ENCODE measurements around the gene CELF2. TPM values are rescaled to one million over a fixed set of nuclear protein-coding genes. Genes with fewer than 3 reads are reported as not detected.

Gene CELF2
- total RNA-seq, 1 experiment from 2014 or later = not detected

DNA sequence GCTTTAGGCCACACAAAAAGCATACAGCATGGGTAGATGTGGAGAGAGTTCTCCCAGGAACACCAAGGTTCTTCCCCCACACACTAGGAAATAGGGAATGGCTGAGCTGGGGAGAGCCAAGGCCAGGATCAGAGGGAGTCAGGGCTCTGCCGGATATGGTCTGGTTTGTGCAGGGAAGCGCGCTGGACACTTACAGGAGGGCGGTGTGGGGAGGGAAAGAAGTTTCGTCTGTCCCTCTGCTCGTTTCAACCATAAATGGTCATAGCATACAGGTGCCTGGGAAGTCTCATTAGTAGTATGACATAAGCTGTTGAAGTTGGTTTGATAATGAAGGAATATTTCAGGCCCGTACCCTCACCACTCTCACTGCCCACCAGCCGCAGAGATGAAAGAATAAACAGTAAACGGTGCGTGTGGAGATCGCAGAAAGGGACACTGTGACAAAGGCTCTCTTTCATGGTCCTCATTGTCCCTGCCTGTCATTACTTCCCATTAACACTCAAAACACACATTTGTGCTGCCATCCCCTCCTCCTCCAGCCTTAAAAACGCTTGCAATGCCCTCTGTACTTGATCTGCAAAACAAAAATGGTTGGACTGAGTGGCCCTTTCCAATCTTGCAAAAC lies 207.2 kb downstream of the CELF2 start:
- H3K4me3 ChIP-seq = no peak overlapping the region
- no peak overlapping the region for H3K27ac ChIP-seq
- H3K27me3 ChIP-seq (replicated peaks) = no peaks in the 10 kb centered on the region
- no peak for DNase-seq (ENCODE audit: low read depth in 1 of 2, low spot score in 2 of 2)
- H3K4me1 ChIP-seq (replicated peaks) = no peaks in the 10 kb centered on the region
- no peaks in the 10 kb centered on the region for H3K9me3 ChIP-seq (replicated peaks)
- no peaks in the 10 kb centered on the region for H3K36me3 ChIP-seq

DNA sequence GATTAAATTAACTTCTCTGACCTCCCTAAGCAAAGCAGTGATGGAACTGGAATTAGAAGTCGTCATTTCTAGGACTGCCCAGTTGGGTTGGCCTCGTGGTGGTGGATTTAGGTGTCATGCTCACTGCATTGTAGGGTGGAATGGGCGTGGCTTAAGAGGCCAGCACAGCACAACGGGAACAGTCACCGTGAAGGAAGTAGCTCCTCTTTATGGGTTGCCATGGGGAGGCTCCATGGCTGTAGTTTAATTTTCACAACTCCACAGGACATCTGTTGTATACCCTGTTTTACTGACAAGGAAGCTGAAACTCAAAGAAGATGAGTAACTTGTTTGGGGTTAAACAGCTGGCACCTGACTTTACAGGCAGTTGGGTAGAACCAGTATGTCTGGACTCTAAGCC lies 208.3 kb downstream of the CELF2 start:
- no peak for DNase-seq (ENCODE audit: low read depth in 1 of 2, low spot score in 2 of 2)
- H3K4me1 ChIP-seq (replicated peaks) = no peaks in the 10 kb centered on the region
- H3K4me3 ChIP-seq = no peak overlapping the region
- H3K27me3 ChIP-seq (replicated peaks) = no peaks in the 10 kb centered on the region
- H3K9me3 ChIP-seq (replicated peaks) = no peaks in the 10 kb centered on the region
- no peaks in the 10 kb centered on the region for H3K36me3 ChIP-seq
- no peak overlapping the region for H3K27ac ChIP-seq

DNA sequence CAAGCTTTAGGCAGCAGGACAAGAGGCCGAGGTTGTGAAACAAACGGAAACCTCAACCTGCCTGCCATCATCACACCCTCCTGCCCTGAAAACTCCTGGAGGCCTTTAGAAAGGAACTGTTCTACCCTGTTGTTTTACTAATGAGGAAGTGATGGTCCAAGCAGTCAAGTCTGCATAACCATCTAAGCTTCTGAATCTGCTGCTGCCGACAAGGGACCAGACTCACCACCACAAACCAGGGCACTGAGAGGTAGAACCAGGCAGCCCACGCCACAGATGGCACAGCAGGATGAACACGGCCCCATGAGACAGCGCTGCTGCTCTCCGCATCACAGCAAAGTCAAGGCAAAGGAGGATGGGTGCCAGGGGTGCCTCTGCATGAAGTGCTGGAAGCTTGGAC lies 209.4 kb downstream of the CELF2 start:
- H3K27ac ChIP-seq = no peak overlapping the region
- H3K9me3 ChIP-seq (replicated peaks) = no peaks in the 10 kb centered on the region
- H3K4me3 ChIP-seq = no peak overlapping the region
- no peaks in the 10 kb centered on the region for H3K27me3 ChIP-seq (replicated peaks)
- no peaks in the 10 kb centered on the region for H3K4me1 ChIP-seq (replicated peaks)
- H3K36me3 ChIP-seq = no peaks in the 10 kb centered on the region
- no peak for DNase-seq (ENCODE audit: low read depth in 1 of 2, low spot score in 2 of 2)

DNA sequence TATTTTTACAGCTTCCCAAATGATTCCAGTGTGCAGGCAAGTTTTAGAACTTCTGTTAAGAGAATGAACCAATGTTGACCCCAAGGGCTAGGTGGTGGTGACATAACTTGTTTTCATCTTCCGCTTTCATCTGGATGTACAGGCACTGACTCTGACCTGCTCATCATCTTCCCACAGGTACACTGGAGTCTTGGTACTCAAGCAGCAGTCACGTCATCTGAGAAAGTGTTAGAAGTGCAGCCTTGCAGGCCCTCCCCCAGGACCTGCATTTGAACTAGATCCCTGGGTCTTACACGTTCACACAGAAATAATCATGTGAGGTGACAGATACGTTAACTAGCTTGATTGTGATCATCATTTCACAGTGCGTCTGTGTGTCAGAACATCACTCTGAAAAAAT lies 212.2 kb downstream of the CELF2 start:
- no peaks in the 10 kb centered on the region for H3K4me1 ChIP-seq (replicated peaks)
- no peaks in the 10 kb centered on the region for H3K9me3 ChIP-seq (replicated peaks)
- no peak for DNase-seq (ENCODE audit: low read depth in 1 of 2, low spot score in 2 of 2)
- no peak overlapping the region for H3K4me3 ChIP-seq
- no peak overlapping the region for H3K27ac ChIP-seq
- no peaks in the 10 kb centered on the region for H3K36me3 ChIP-seq
- H3K27me3 ChIP-seq (replicated peaks) = no peaks in the 10 kb centered on the region

DNA sequence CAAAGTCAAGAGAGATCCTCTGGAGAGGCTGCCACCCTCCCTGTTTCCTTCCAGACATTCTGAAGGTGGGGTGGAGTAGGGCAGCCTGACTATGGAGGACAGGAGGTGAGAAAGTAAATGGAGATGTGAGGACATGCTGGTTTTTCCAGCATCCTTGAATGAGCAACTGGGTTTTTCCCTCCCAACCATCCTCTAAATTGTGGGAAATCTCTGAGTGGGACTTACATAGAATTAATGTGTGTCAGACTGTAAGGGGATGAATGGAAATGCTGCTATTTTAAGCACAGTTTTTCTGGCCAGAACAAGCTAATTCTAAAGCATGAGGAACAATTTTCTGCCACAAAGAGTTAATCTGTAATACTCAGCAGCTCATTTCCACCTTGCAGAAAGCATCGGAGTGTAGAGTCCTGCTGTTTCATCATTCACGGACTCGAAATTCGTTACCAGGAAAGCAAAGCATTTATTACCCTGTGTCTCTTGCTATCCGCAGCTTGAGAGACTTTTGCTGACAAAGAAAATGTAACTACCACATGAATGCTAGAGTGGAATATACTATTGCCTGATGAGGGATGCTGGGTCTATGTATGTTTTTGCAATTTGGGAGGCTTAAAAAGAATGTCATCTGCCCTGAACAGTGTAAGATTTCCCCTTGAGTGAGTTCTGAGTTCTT lies 213.0 kb downstream of the CELF2 start:
- H3K4me1 ChIP-seq (replicated peaks) = no peaks in the 10 kb centered on the region
- H3K36me3 ChIP-seq = no peaks in the 10 kb centered on the region
- H3K4me3 ChIP-seq = no peak overlapping the region
- H3K9me3 ChIP-seq (replicated peaks) = no peaks in the 10 kb centered on the region
- no peak overlapping the region for H3K27ac ChIP-seq
- H3K27me3 ChIP-seq (replicated peaks) = no peaks in the 10 kb centered on the region
- no peak for DNase-seq (ENCODE audit: low read depth in 1 of 2, low spot score in 2 of 2)

DNA sequence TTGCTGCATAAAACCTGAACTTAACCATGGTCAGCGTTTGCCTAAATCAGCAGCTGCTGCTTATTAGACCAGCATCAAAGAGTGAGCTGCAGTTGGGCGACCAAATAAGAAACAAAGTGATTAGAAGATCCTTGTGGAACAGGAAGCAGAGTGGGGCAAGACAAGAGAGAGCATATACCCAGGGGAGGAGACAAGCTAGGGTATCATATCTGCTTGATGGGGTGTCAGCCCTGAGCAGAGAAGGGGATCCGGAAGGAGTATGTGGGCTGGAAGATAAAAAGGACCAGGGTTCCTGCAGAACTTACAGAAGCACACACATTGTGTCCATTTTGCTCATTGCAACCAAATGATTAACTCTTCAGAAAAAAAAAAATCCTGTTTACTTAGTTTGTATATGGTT lies 213.6 kb downstream of the CELF2 start:
- no peaks in the 10 kb centered on the region for H3K36me3 ChIP-seq

DNA sequence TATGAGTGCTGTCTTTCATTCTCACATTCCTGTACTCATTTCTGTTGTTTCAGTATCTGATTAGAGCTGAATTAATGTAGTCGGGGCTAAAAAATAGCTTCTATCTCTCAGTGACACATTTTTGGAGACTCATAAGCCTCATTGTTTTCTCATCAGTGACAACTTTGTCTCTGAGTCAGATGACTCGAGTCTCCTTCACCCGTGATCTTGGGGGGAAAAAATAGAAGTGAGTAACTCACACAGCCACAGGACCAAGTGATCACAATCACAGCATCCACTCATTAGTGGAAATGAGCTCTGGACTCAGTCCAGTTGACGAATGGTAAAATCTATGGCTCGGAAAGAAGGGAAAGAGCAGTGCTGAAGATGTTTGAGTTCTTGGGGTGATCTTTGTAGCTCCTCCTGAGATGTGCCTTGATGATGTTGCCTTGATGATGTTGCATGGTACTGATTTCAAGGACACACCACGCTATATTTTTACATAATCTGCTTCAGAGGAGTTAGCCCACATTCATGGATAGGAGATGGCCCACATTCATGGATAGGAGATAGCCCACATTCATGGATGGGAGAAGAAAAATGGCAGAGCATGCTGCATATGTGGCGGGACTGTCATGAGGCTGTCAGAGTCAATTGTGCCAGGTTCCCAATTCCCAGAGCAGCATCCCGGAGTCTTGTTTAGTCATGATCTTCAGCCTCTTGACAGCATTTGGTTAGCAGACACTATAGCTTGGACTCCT lies 214.7 kb downstream of the CELF2 start:
- no peaks in the 10 kb centered on the region for H3K4me1 ChIP-seq (replicated peaks)
- H3K27ac ChIP-seq = no peak overlapping the region
- H3K36me3 ChIP-seq = no peaks in the 10 kb centered on the region
- H3K27me3 ChIP-seq (replicated peaks) = peaks cover 5% of the 10 kb centered on the region; the same call in 1 of the 2 replicates
- DNase-seq (ENCODE audit: low read depth in 1 of 2, low spot score in 2 of 2) = no peak
- no peaks in the 10 kb centered on the region for H3K9me3 ChIP-seq (replicated peaks)
- H3K4me3 ChIP-seq = no peak overlapping the region

More for the DNA sequence above, 213.6 kb downstream of the CELF2 start:
- Histone ChIP-seq H3K4me1 (replicated peaks) (no peaks in the 10 kb centered on the region), H3K9me3 (replicated peaks) (no peaks in the 10 kb centered on the region), H3K27me3 (replicated peaks) (peaks cover 5% of the 10 kb centered on the region; the same call in 1 of the 2 replicates), H3K27ac (no peak overlapping the region), H3K4me3 (no peak overlapping the region)
- DNase-seq (ENCODE audit: low read depth in 1 of 2, low spot score in 2 of 2) = no peak

DNA sequence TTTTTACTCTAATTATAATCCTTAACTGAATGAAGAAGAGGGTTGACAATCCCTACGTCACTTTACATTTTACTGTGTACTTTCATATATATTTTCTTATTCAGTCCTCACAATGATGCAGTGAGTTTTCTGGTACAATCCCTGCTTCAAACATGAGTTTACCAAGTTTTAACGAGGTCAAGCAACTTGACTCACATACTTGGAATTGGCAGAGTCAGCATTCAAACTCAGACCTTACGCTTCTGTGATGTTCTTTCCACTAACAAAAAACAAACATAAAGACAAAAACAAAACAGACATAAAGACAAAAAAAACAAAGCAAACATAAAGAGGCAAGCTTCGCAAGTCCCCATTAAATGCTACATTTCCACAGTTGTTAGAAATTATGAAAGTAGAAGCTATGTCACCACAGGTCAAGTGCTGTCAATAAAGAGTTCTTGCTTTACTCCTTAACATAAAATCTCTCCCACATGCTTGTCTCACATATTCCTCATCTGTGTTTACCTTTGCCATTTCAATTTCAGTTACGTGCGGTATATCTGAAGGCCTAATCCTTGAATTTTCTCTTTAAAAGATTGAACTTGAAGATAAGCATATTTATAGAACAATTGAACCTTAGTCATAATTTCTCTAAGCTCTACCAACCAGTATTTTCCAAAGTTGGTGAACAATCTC lies 217.3 kb downstream of the CELF2 start:
- H3K4me1 ChIP-seq (replicated peaks) = no peaks in the 10 kb centered on the region
- no peak for DNase-seq (ENCODE audit: low read depth in 1 of 2, low spot score in 2 of 2)

DNA sequence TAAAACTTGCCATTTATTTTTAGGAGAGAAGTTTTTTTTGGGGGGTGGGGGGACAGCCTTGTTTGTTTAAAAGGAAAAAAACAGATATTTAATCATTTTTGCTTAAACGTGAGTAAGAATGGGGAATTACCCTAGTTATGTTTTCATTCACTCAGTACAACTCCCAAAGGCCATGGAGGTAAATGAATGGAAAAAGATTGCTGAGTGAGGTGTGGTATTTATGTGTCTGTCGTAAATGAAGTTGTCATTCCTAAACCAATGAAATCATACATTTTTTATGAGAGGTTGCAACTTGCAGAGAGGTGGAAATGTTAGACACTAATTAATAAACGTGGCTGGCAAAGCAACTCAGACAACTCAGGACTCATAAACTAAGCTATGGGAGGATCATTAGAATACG lies 218.1 kb downstream of the CELF2 start:
- Histone ChIP-seq H3K36me3 (no peaks in the 10 kb centered on the region), H3K27ac (no peak overlapping the region), H3K9me3 (replicated peaks) (no peaks in the 10 kb centered on the region), H3K27me3 (replicated peaks) (peaks cover 5% of the 10 kb centered on the region), H3K4me3 (no peak overlapping the region), H3K4me1 (replicated peaks) (no peaks in the 10 kb centered on the region)
- DNase-seq (ENCODE audit: low read depth in 1 of 2, low spot score in 2 of 2) = no peak

More for the DNA sequence above, 217.3 kb downstream of the CELF2 start:
- Histone ChIP-seq H3K4me3 (no peak overlapping the region), H3K36me3 (no peaks in the 10 kb centered on the region), H3K9me3 (replicated peaks) (no peaks in the 10 kb centered on the region), H3K27me3 (replicated peaks) (peaks cover 5% of the 10 kb centered on the region), H3K27ac (no peak overlapping the region)

DNA sequence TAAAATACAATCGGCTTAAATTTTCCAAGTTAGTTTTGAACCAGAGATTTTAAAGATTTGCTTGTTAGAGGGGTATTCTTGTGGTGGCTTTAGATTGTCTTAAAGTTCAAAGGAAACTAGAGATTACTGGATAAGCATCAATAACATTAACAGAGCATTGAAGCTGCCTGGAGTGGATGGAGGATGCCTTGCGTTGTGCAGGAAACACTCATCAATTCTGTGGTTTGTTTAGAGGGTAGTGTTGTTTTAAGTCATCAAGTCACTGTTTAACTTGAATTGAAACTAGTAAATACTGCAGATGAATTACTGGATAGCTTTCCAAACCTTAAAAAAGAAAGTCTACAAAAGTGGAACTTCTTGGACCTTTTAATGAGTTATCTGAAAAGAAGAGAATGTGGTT lies 218.6 kb downstream of the CELF2 start:
- H3K4me1 ChIP-seq (replicated peaks) = no peaks in the 10 kb centered on the region
- no peak for DNase-seq (ENCODE audit: low read depth in 1 of 2, low spot score in 2 of 2)
- H3K27ac ChIP-seq = no peak overlapping the region
- H3K9me3 ChIP-seq (replicated peaks) = no peaks in the 10 kb centered on the region
- H3K27me3 ChIP-seq (replicated peaks) = peaks cover 5% of the 10 kb centered on the region
- H3K4me3 ChIP-seq = no peak overlapping the region
- no peaks in the 10 kb centered on the region for H3K36me3 ChIP-seq

DNA sequence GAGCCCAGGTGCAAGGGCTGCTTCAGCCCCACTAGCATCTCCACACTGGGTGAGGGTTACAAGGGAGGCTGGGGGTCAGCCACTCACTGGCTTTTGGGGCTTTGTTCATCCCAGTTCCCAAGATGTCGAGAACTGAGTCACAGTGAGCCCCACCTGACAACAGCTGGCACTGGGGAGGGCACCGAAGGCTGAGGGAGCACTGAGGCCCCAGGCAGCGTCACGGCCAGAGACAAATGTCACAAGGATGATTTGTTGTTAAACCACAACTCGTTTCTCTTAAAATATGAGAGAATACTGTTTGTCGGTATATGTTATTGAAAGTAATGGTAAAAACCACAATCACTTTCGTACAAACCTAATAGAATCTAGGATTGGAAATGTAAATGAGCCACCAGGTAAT lies 219.9 kb downstream of the CELF2 start:
- H3K9me3 ChIP-seq (replicated peaks) = no peaks in the 10 kb centered on the region
- H3K27ac ChIP-seq = no peak overlapping the region
- no peaks in the 10 kb centered on the region for H3K4me1 ChIP-seq (replicated peaks)
- DNase-seq (ENCODE audit: low read depth in 1 of 2, low spot score in 2 of 2) = no peak
- H3K27me3 ChIP-seq (replicated peaks) = peaks cover 5% of the 10 kb centered on the region
- H3K36me3 ChIP-seq = no peaks in the 10 kb centered on the region
- no peak overlapping the region for H3K4me3 ChIP-seq

DNA sequence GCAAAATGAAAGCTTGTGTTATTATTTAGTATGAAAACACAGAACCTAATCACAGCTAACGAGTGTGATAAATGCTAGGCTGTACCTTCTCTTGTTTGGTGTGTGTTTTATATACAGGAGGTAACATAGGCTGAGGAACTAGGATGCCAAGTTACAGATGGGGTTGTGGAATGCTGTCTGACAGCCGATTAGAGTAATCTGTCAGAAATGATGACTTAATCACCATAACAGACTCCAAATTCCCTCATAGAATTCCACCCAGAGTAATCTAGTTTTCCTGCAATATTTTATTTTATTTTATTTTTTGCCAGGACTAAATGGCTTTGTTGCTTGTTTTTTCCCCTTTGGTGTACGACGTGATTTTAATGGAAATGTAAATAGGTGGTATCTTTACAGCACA lies 221.2 kb downstream of the CELF2 start:
- Histone ChIP-seq H3K4me3 (no peak overlapping the region), H3K27ac (no peak overlapping the region), H3K9me3 (replicated peaks) (no peaks in the 10 kb centered on the region), H3K27me3 (replicated peaks) (peaks cover 5% of the 10 kb centered on the region), H3K4me1 (replicated peaks) (no peaks in the 10 kb centered on the region), H3K36me3 (no peaks in the 10 kb centered on the region)
- DNase-seq (ENCODE audit: low read depth in 1 of 2, low spot score in 2 of 2) = no peak

DNA sequence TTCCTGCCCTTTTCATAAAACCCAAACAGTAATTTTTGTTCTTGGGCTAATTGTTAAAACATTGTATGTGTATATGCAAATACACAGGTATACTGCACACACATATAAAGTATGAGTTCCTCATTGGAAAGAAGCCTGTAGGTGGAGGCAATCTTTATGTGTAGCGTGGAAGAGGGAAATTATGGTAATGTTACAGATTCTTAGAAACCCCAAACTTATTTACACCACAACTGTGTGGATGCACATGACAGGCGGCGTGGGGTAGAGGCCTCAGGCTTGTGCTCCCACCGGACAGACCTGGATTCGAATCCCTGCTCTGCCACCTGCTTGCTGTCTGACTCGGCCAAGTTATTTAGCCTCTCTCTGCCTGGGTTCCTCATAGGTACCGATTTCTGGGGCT lies 223.0 kb downstream of the CELF2 start:
- H3K9me3 ChIP-seq (replicated peaks) = no peaks in the 10 kb centered on the region
- DNase-seq (ENCODE audit: low read depth in 1 of 2, low spot score in 2 of 2) = no peak
- no peaks in the 10 kb centered on the region for H3K4me1 ChIP-seq (replicated peaks)
- peaks cover 5% of the 10 kb centered on the region for H3K27me3 ChIP-seq (replicated peaks)
- H3K36me3 ChIP-seq = no peaks in the 10 kb centered on the region
- no peak overlapping the region for H3K27ac ChIP-seq
- no peak overlapping the region for H3K4me3 ChIP-seq
